Esophagus muscularis mucosa (tissue), 3 donors: ENCODE measurements around the gene TTC34.

Experiments used
- EP300 ChIP-seq: sonication (generic); formaldehyde crosslinking; IDR thresholded peaks from one replicate; pipeline ENCODE4 v1.6.1; 2017; ENCODE audit warnings: antibody characterized with exemption
- TF ChIP-seq, protein P1 (sequence below), 3 experiments: fragments of 200-600 bp in 2 of 3; fragments of 450-650 bp in 1 of 3; sonication (generic) in 2 of 3; IDR thresholded peaks; one replicate each; pipeline ENCODE4 v1.5.1; 2017 to 2019; ENCODE audit warnings: antibody characterized with exemption in 3 of 3, mild to moderate bottlenecking in 2 of 3, moderate library complexity in 1 of 3

DNA sequence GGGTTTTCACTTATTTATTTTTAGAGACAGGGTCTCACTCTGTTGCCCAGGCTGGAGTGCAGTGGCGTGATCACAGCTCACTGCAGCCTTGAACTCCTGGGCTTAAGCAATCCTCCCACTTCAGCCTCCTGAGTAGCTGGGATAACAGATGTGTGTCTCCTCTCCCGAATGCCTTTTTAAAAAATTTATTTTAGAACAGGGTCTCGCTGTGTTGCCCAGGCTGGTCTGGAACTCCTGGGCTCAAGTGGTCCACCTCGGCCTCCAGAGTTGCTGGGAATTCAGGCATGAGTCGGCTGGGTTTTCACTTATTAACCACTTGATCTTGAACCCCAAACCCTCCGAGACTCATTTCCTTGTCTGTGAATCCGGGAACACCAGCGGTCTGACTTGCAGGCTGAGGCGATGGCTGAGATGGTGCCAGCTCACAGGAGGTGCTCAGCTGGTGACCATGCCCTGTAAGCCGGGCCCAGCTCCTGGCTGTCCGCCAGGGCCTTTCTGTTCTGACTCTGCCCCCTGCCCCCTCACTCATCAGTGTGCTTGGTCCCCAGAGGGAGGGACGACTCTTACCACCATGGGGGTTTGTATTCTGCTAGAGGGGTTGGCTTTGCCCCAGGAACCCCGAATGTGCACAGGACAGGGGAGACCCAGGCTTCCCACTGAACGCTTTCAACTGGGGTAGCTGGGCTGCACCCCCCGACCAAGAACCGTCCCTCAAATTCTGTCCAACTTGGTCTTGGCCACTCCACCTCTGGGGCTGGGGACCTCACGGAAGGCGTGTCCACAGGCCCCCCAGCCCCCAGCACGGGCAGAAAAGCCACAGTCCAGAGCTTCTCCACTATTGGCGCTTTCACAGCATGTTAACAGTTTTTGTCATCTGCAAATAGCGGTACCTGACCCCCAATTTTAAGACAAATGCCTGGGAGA is 191.2 kb downstream of the TTC34 start:
- TF ChIP-seq, protein P1, sequence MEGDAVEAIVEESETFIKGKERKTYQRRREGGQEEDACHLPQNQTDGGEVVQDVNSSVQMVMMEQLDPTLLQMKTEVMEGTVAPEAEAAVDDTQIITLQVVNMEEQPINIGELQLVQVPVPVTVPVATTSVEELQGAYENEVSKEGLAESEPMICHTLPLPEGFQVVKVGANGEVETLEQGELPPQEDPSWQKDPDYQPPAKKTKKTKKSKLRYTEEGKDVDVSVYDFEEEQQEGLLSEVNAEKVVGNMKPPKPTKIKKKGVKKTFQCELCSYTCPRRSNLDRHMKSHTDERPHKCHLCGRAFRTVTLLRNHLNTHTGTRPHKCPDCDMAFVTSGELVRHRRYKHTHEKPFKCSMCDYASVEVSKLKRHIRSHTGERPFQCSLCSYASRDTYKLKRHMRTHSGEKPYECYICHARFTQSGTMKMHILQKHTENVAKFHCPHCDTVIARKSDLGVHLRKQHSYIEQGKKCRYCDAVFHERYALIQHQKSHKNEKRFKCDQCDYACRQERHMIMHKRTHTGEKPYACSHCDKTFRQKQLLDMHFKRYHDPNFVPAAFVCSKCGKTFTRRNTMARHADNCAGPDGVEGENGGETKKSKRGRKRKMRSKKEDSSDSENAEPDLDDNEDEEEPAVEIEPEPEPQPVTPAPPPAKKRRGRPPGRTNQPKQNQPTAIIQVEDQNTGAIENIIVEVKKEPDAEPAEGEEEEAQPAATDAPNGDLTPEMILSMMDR (IDR thresholded peaks at IDR 0.05): no peak
- no peak for TF ChIP-seq EP300
